K562 (cell line): ENCODE measurements around the gene PLSCR5. TPM values are rescaled to one million over a fixed set of nuclear protein-coding genes. Genes with fewer than 3 reads are reported as not detected.

ENCODE experiments used
- ATAC-seq: fragments of 200-7000 bp; cut with Tn5 transposase; 3 replicates; pipeline ENCODE4 v1.9.1; 2020; ENCODE audit warnings: moderate library complexity
- BruUV-seq: library from RNA; stranded (reverse); fragments of 400-500 nt; replicated peaks from 2 replicates; lab custom pipeline; 2021; lab: Mats Ljungman, UMichigan
- CTCF ChIA-PET: fragments of 300-600 bp; formaldehyde crosslinking; extraction: SDS; loops from one replicate; lab custom pipeline; 2021; ENCODE audit warnings: low intra/inter-chr PET ratio; lab: Yijun Ruan, JAX
- POLR2A ChIA-PET: fragments of 300-600, 350-650 bp; sonication (Branson Sonifier 250); formaldehyde crosslinking; extraction: SDS; loops from one replicate; lab custom pipeline; 2021; ENCODE audit warnings: antibody characterized with exemption, inconsistent platforms; lab: Yijun Ruan, JAX
- DNase-seq, 4 experiments: peaks; one replicate each; pipeline versions ENCODE4 v3.0.0 to v3.0.0-alpha.2; 2011 to 2018; ENCODE audit warnings: low spot score in 3 of 4, mixed read lengths in 3 of 4; ENCODE audit errors: extremely low read depth in 1 of 4
- FAIRE-seq: peaks from 2 replicates; lab custom pipeline; 2011; peaks lifted over from hg19 to GRCh38; lab: Jason Lieb, UNC
- H2AFZ ChIP-seq: 2 replicates; pipeline ENCODE4 v1.6.0; 2011; ENCODE audit warnings: low read depth, low read length, control low read depth, inconsistent platforms
- H3K27ac ChIP-seq: fragments of 200-600 bp; 3 replicates; pipeline ENCODE4 v1.8.0; 2011; ENCODE audit warnings: low read depth, mild to moderate bottlenecking, control low read depth, inconsistent platforms, low read length, moderate library complexity, mixed read lengths; ENCODE audit errors: extremely low read depth
- H3K27me3 ChIP-seq, 2 experiments: fragments of 300-600 bp in 1 of 2; 2 replicates in 1 of 2; 3 replicates in 1 of 2; pipeline versions ENCODE4 v1.6.0 to v1.8.0; 2011; ENCODE audit warnings: inconsistent platforms in 2 of 2, low read length in 2 of 2, mild to moderate bottlenecking in 1 of 2, mixed read lengths in 1 of 2, moderate library complexity in 1 of 2; ENCODE audit not compliant: control insufficient read depth in 2 of 2, insufficient read depth in 2 of 2
- H3K36me3 ChIP-seq: fragments of 300-600 bp; 3 replicates; pipeline ENCODE4 v1.8.0; 2011; ENCODE audit warnings: mild to moderate bottlenecking, low read length, inconsistent platforms; ENCODE audit not compliant: control insufficient read depth, insufficient read depth
- H3K4me1 ChIP-seq, 2 experiments: fragments of 200-600 bp in 1 of 2; replicated peaks in 1 of 2; 2 replicates in 1 of 2; 3 replicates in 1 of 2; pipeline versions ENCODE4 v1.5.1 to v1.8.0; 2011; ENCODE audit warnings: inconsistent platforms in 2 of 2, low read length in 2 of 2, mild to moderate bottlenecking in 1 of 2, mixed read lengths in 1 of 2, moderate library complexity in 1 of 2; ENCODE audit not compliant: control insufficient read depth in 2 of 2, insufficient read depth in 2 of 2
- H3K4me2 ChIP-seq: 2 replicates; pipeline ENCODE4 v1.6.1; 2011; ENCODE audit warnings: low read length, control low read depth, inconsistent platforms, mixed read lengths; ENCODE audit not compliant: insufficient read depth
- H3K4me3 ChIP-seq: fragments of 200-600 bp; sonication (generic), shearing (Covaris generic); 2 replicates; pipeline ENCODE4 v1.5.1; 2016; ENCODE audit warnings: control low read depth, inconsistent platforms
- H3K79me2 ChIP-seq: fragments of 200-600 bp; 3 replicates; pipeline ENCODE4 v1.8.0; 2011; ENCODE audit warnings: low read length, inconsistent platforms; ENCODE audit not compliant: control insufficient read depth, insufficient read depth
- H3K9ac ChIP-seq, 2 experiments: 2 replicates each; pipeline versions ENCODE4 v1.6.0 to v1.6.1; 2011; ENCODE audit warnings: low read depth in 2 of 2, low read length in 2 of 2, control low read depth in 1 of 2, inconsistent platforms in 1 of 2, mild to moderate bottlenecking in 1 of 2, mixed read lengths in 1 of 2; ENCODE audit not compliant: insufficient read depth in 1 of 2
- H3K9me1 ChIP-seq: one replicate; pipeline ENCODE4 v1.6.0; 2011; ENCODE audit warnings: inconsistent platforms, mild to moderate bottlenecking, low read length, moderate library complexity; ENCODE audit not compliant: control insufficient read depth, insufficient read depth
- H3K9me3 ChIP-seq: replicated peaks from 2 replicates; pipeline ENCODE4 v1.5.1; 2011; ENCODE audit warnings: low read depth, low read length, inconsistent platforms; ENCODE audit not compliant: control insufficient read depth, insufficient read depth
- H4K20me1 ChIP-seq: replicated peaks from 2 replicates; pipeline ENCODE4 v1.6.1; 2011; ENCODE audit warnings: low read length, inconsistent platforms, mixed read lengths; ENCODE audit not compliant: control insufficient read depth, insufficient read depth
- CHD2 ChIP-seq: IDR thresholded peaks from 2 replicates; pipeline ENCODE4 v1.6.1; 2011; ENCODE audit warnings: low read depth, low read length
- DLX4 ChIP-seq: fragments of 250-450 bp; sonication (Bioruptor Pico); IDR thresholded peaks from 2 replicates; pipeline ENCODE4 v1.6.1; 2021; ENCODE audit warnings: mild to moderate bottlenecking
- KLF6 ChIP-seq: fragments of 250-450 bp; sonication (Bioruptor Pico); IDR thresholded peaks from 2 replicates; pipeline ENCODE4 v1.4.0; 2020; ENCODE audit warnings: mild to moderate bottlenecking, moderate library complexity, borderline replicate concordance
- MNT ChIP-seq, 2 experiments: fragments of 450-650 bp; conservative IDR thresholded peaks; 2 replicates each; pipeline ENCODE4 v1.6.1; 2017; ENCODE audit warnings: mild to moderate bottlenecking in 2 of 2, moderate library complexity in 2 of 2
- NR2C1 ChIP-seq, 2 experiments: fragments of 450-650 bp; IDR thresholded peaks; 2 replicates each; pipeline ENCODE4 v1.6.1; 2017; ENCODE audit warnings: mild to moderate bottlenecking in 2 of 2, antibody characterized with exemption in 1 of 2, inconsistent platforms in 1 of 2, missing compliant biosample characterization in 1 of 2, missing genetic modification characterization in 1 of 2
- RUNX1 ChIP-seq: sonication (generic); IDR thresholded peaks from 2 replicates; pipeline ENCODE4 v1.6.1; 2016; ENCODE audit warnings: antibody characterized with exemption, low read depth
- TARDBP ChIP-seq: fragments of 450-650 bp; IDR thresholded peaks from 2 replicates; pipeline ENCODE4 v1.6.1; 2016
- THRB ChIP-seq: fragments of 450-650 bp; formaldehyde crosslinking; conservative IDR thresholded peaks from 2 replicates; pipeline ENCODE4 v1.4.0; 2022; ENCODE audit warnings: mild to moderate bottlenecking, missing genetic modification characterization
- ZFP1 ChIP-seq: fragments of 450-650 bp; formaldehyde crosslinking; IDR thresholded peaks from 2 replicates; pipeline ENCODE4 v1.4.0; 2020; ENCODE audit warnings: mild to moderate bottlenecking, mixed read lengths
- ZNF444 ChIP-seq: fragments of 250-450 bp; sonication (Bioruptor Pico); IDR thresholded peaks from 2 replicates; pipeline ENCODE4 v1.4.0; 2020; ENCODE audit warnings: mild to moderate bottlenecking, moderate library complexity
- ZNF589 ChIP-seq: fragments of 200-800 bp; sonication (Bioruptor generic); IDR thresholded peaks from 2 replicates; pipeline ENCODE4 v1.6.1; 2016; ENCODE audit warnings: low read depth, missing genetic modification characterization, missing compliant biosample characterization
- WGBS: fragments of 100-300 bp; shearing (Covaris generic); methylation state at CpG from one replicate; pipeline ENCODE4 v1.1.6; 2016; ENCODE audit warnings: low coverage, mixed read lengths; ENCODE audit not compliant: insufficient coverage; ENCODE audit errors: missing lambda C conversion rate; 5-methylcytosine and 5-hydroxymethylcytosine counted together
- in situ Hi-C: fragments of 300-500 bp; cut with MboI; formaldehyde crosslinking; loops from 4 replicates; pipeline ENCODE4 v1.15.0; 2018; ENCODE audit warnings: inconsistent platforms, mixed read lengths
- intact Hi-C: fragments of 100-400 bp; cut with micrococcal nuclease; formaldehyde crosslinking; loops from 2 replicates; pipeline ENCODE4 v1.14.2; 2022
- polyA plus RNA-seq, 8 experiments: library from polyadenylated mRNA; depleted of rRNA in 4 of 8; stranded (reverse) in 5 of 8; unstranded in 3 of 8; fragments of >200 nt; fragmentation: Nextera tagmentation in 2 of 8; fragmentation: Illumina TruSeq in 1 of 8; extraction: Ambion mirVana in 2 of 8; extraction: Trizol in 1 of 8; gene quantifications; 2 replicates each; pipeline versions ENCODE4 v1.2.1 to v1.2.3, GENCODE V29; 2011 to 2014; ENCODE audit warnings: inconsistent platforms in 1 of 8, missing spikeins in 1 of 8
- total RNA-seq, 7 experiments: library from RNA; depleted of rRNA in 6 of 7; stranded (reverse); fragments of >200 nt in 6 of 7; fragmentation: Illumina TruSeq in 2 of 7; extraction: Trizol in 2 of 7; gene quantifications; 2 replicates each; pipeline versions ENCODE4 v1.2.1 to v1.2.3, GENCODE V29; 2011 to 2021; ENCODE audit warnings: low replicate concordance in 1 of 7
- TF ChIP-seq, protein P1 (sequence below): fragments of 250-450 bp; sonication (Bioruptor Pico); IDR thresholded peaks from 2 replicates; pipeline ENCODE4 v1.5.1; 2021; ENCODE audit warnings: mild to moderate bottlenecking

Gene PLSCR5
- total and polyA plus RNA-seq, 9 of the 15 experiments (the other 6 are each of a cell fraction or from before 2014, with no cell fraction given), result not detected

DNA sequence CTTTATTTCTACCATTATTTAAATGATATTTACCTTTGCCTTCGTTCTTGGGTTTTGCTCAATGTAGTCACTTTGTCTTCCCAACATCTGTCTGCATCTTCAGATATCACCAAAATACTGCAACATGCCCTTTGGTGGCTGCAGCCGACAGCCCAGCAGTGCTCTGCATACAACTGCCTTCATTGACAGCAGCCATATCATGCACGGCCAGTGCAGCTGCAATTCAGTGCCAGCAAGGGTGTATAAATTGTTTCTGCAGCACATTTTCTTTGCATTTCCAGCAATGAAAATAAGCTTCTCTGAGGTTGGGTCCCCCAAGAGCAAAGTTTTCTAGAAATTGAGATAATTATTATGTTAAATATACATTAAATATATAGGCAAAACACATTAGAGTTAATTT is 6.0 kb upstream of the PLSCR5 start:
- ATAC-seq, result no peak
- no peaks in the 10 kb centered on the region for H4K20me1 ChIP-seq
- H3K9me1 ChIP-seq, result no peaks in the 10 kb centered on the region
- TF ChIP-seq RUNX1 (no peak), THRB (CRISPR knock-in tag) (no peak)
- H3K9me3 ChIP-seq, result no peaks in the 10 kb centered on the region
- no peak overlapping the region for H3K4me2 ChIP-seq
- FAIRE-seq, result no peak
- DNase-seq, result no peak
- WGBS, result 0% methylated on average over 3 of the region's 3 CpGs
- H3K79me2 ChIP-seq, result no peaks in the 10 kb centered on the region
- no peak overlapping the region for H3K9ac ChIP-seq
- BruUV-seq, result no TSS peak
- intact Hi-C loops, result no loop called here
- no peaks in the 10 kb centered on the region for H3K36me3 ChIP-seq
- POLR2A ChIA-PET, result no interaction called here
- H2AFZ ChIP-seq, result no peak overlapping the region
- no peaks in the 10 kb centered on the region for H3K4me1 ChIP-seq
- H3K27ac ChIP-seq, result no peak overlapping the region
- CTCF ChIA-PET, result no interaction called here
- no peak overlapping the region for H3K4me3 ChIP-seq
- H3K27me3 ChIP-seq, result no peaks in the 10 kb centered on the region
- in situ Hi-C loops, result no loop called here

- no peak overlapping the region for H3K27ac ChIP-seq
- ATAC-seq, result no peak
- no peaks in the 10 kb centered on the region for H3K36me3 ChIP-seq
- 0% methylated on average over 3 of the region's 3 CpGs for WGBS
- intact Hi-C loops, result no loop called here
- H3K9ac ChIP-seq, result no peak overlapping the region
- H3K27me3 ChIP-seq, result no peaks in the 10 kb centered on the region
- no peak for FAIRE-seq
- no peaks in the 10 kb centered on the region for H3K9me3 ChIP-seq
- DNase-seq, result no peak
- H3K79me2 ChIP-seq, result no peaks in the 10 kb centered on the region
- H3K4me1 ChIP-seq, result no peaks in the 10 kb centered on the region
- no peak overlapping the region for H3K4me2 ChIP-seq
- in situ Hi-C loops, result loop anchor here (25.0 kb wide), 2 partner anchors 261 to 536 kb away; no protein-coding TSS in a partner anchor
- H2AFZ ChIP-seq, result no peak overlapping the region
- no TSS peak for BruUV-seq
- no peak overlapping the region for H3K4me3 ChIP-seq
- POLR2A ChIA-PET, result no interaction called here
- no peaks in the 10 kb centered on the region for H3K9me1 ChIP-seq
- H4K20me1 ChIP-seq, result no peaks in the 10 kb centered on the region
- CTCF ChIA-PET, result no interaction called here
- TF ChIP-seq KLF6 (CRISPR knock-in tag) (no peak), ZNF589 (CRISPR knock-in tag) (no peak), ZNF444 (CRISPR knock-in tag) (no peak), NR2C1 (IDR thresholded peaks at IDR 0.05) (no peak), NR2C1 (tag; IDR thresholded peaks at IDR 0.05) (no peak), ZFP1 (no peak), TARDBP (no peak), CHD2 (no peak), MNT (conservative IDR thresholded peaks at IDR 0.05) (no peak), DLX4 (no peak)
- TF ChIP-seq, protein P1, sequence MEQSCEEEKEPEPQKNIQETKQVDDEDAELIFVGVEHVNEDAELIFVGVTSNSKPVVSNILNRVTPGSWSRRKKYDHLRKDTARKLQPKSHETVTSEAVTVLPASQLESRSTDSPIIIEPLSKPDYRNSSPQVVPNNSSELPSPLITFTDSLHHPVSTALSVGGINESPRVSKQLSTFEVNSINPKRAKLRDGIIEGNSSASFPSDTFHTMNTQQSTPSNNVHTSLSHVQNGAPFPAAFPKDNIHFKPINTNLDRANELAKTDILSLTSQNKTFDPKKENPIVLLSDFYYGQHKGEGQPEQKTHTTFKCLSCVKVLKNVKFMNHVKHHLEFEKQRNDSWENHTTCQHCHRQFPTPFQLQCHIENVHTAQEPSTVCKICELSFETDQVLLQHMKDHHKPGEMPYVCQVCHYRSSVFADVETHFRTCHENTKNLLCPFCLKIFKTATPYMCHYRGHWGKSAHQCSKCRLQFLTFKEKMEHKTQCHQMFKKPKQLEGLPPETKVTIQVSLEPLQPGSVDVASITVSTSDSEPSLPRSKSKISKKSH (CRISPR knock-in tag), result no peak
These were observed 6.6 kb downstream of the PLSCR5 start for GRCh38 chr3:146598535-146598934.
